Adipocyte (in vitro differentiated cells): Measurements from ENCODE around the gene DNMT1.
"Not testable (repeated sequence)": the region's sequence is repeated elsewhere in the genome, so short reads cannot be mapped to it uniquely, and the experiment has no call there.

Experiments used
- DNase-seq: peaks from one replicate; pipeline ENCODE4 v3.0.0-alpha.2; 2015; ENCODE audit warnings: low read depth
- H3K27me3 ChIP-seq: replicated peaks from 2 replicates; pipeline ENCODE4 v1.7.0; 2013; ENCODE audit warnings: mild to moderate bottlenecking, low read length, moderate library complexity; ENCODE audit not compliant: control insufficient read depth, insufficient read depth
- H3K36me3 ChIP-seq: 2 replicates; pipeline ENCODE4 v1.7.0; 2013; ENCODE audit warnings: low read length, mild to moderate bottlenecking, moderate library complexity; ENCODE audit not compliant: control insufficient read depth, insufficient read depth, severe bottlenecking
- H3K4me1 ChIP-seq: 2 replicates; pipeline ENCODE4 v1.7.0; 2013; ENCODE audit warnings: mild to moderate bottlenecking, low read length, moderate library complexity; ENCODE audit not compliant: control insufficient read depth, insufficient read depth
- H3K4me3 ChIP-seq: 2 replicates; pipeline ENCODE4 v1.7.0; 2013; ENCODE audit warnings: mild to moderate bottlenecking, low read length, moderate library complexity
- H3K9ac ChIP-seq: 2 replicates; pipeline ENCODE4 v1.7.0; 2013; ENCODE audit warnings: mild to moderate bottlenecking, low read length, moderate library complexity
- H3K9me3 ChIP-seq: 2 replicates; pipeline ENCODE4 v1.7.0; 2013; ENCODE audit warnings: mild to moderate bottlenecking, low read length, moderate library complexity; ENCODE audit not compliant: control insufficient read depth

Gene DNMT1

GRCh38 chr19:10194500-10195198 is at the start of gene DNMT1:
TSS of gene DNMT1 (minus strand) at chr19:10194953. CDS start at chr19:10194899, 54 bp downstream.
- Histone ChIP-seq H3K27me3 (no peaks in the 10 kb centered on the region), H3K4me1 (peaks cover 30% of the 10 kb centered on the region)

GRCh38 chr19:10243606-10244005 is 48.9 kb upstream of the DNMT1 start:
- no peak overlapping the region for H3K9ac ChIP-seq
- H3K36me3 ChIP-seq: no peaks in the 10 kb centered on the region
- no peak for DNase-seq
- H3K27me3 ChIP-seq: no peaks in the 10 kb centered on the region
- peaks cover 14% of the 10 kb centered on the region for H3K4me1 ChIP-seq
- H3K4me3 ChIP-seq: no peak overlapping the region
- no peaks in the 10 kb centered on the region for H3K9me3 ChIP-seq

More at GRCh38 chr19:10194500-10195198, at the start of gene DNMT1:
- DNase-seq: peak; percentile 97
- no peaks in the 10 kb centered on the region for H3K36me3 ChIP-seq
- H3K4me3 ChIP-seq: peak within 1 kb of the TSS; percentile 86
- H3K9me3 ChIP-seq: no peaks in the 10 kb centered on the region
- peak within 1 kb of the TSS; percentile 93 for H3K9ac ChIP-seq

GRCh38 chr19:10241826-10242449 is 47.2 kb upstream of the DNMT1 start:
- H3K9ac ChIP-seq, DNase-seq, H3K36me3 ChIP-seq, H3K9me3 ChIP-seq, H3K27me3 ChIP-seq, H3K4me3 ChIP-seq: not testable (repeated sequence)
- peaks cover 27% of the 10 kb centered on the region for H3K4me1 ChIP-seq

- no peaks in the 10 kb centered on the region for H3K36me3 ChIP-seq
- no peaks in the 10 kb centered on the region for H3K27me3 ChIP-seq
- H3K9ac ChIP-seq: peak overlapping the region; percentile 16
- H3K9me3 ChIP-seq: no peaks in the 10 kb centered on the region
- no peak overlapping the region for H3K4me3 ChIP-seq
- peaks cover 29% of the 10 kb centered on the region for H3K4me1 ChIP-seq
- DNase-seq: peak; percentile 13
Observed at GRCh38 chr19:10238172-10238783, 43.5 kb upstream of the DNMT1 start.

GRCh38 chr19:10237702-10238101 is 42.9 kb upstream of the DNMT1 start:
- Histone ChIP-seq H3K9ac (peak overlapping the region; percentile 26), H3K4me3 (no peak overlapping the region), H3K36me3 (no peaks in the 10 kb centered on the region), H3K9me3 (no peaks in the 10 kb centered on the region), H3K4me1 (peaks cover 28% of the 10 kb centered on the region), H3K27me3 (no peaks in the 10 kb centered on the region)
- DNase-seq: no peak

GRCh38 chr19:10235409-10235808 is 40.7 kb upstream of the DNMT1 start:
- not testable (repeated sequence) for H3K4me3 ChIP-seq, H3K9me3 ChIP-seq, H3K27me3 ChIP-seq, H3K9ac ChIP-seq, DNase-seq, H3K36me3 ChIP-seq
- H3K4me1 ChIP-seq: peaks cover 25% of the 10 kb centered on the region

GRCh38 chr19:10235003-10235402 is 40.2 kb upstream of the DNMT1 start:
- no peak for DNase-seq
- no peak overlapping the region for H3K9ac ChIP-seq
- H3K4me3 ChIP-seq: no peak overlapping the region
- H3K27me3 ChIP-seq: no peaks in the 10 kb centered on the region
- H3K36me3 ChIP-seq: no peaks in the 10 kb centered on the region
- H3K9me3 ChIP-seq: no peaks in the 10 kb centered on the region
- H3K4me1 ChIP-seq: peaks cover 25% of the 10 kb centered on the region

GRCh38 chr19:10233946-10234345 is 39.2 kb upstream of the DNMT1 start:
- H3K36me3 ChIP-seq: no peaks in the 10 kb centered on the region
- H3K27me3 ChIP-seq: no peaks in the 10 kb centered on the region
- H3K4me1 ChIP-seq: peaks cover 24% of the 10 kb centered on the region
- no peak for DNase-seq
- no peak overlapping the region for H3K9ac ChIP-seq
- H3K9me3 ChIP-seq: no peaks in the 10 kb centered on the region
- no peak overlapping the region for H3K4me3 ChIP-seq

GRCh38 chr19:10231612-10232228 is 37.0 kb upstream of the DNMT1 start:
- no peak for DNase-seq
- H3K27me3 ChIP-seq: no peaks in the 10 kb centered on the region
- no peaks in the 10 kb centered on the region for H3K36me3 ChIP-seq
- no peak overlapping the region for H3K9ac ChIP-seq
- H3K9me3 ChIP-seq: no peaks in the 10 kb centered on the region
- no peak overlapping the region for H3K4me3 ChIP-seq
- H3K4me1 ChIP-seq: peaks cover 20% of the 10 kb centered on the region

GRCh38 chr19:10230861-10231611 is 36.3 kb upstream of the DNMT1 start, which contains the start of gene S1PR2:
TSS of gene S1PR2 (minus strand) at chr19:10231331. CDS start at chr19:10224905, 6,426 bp downstream.
- H3K9ac ChIP-seq: peak within 1 kb of the TSS; percentile 96
- peak; percentile 92 for DNase-seq
- H3K9me3 ChIP-seq: no peaks in the 10 kb centered on the region
- no peaks in the 10 kb centered on the region for H3K36me3 ChIP-seq
- H3K4me1 ChIP-seq: peaks cover 21% of the 10 kb centered on the region
- no peaks in the 10 kb centered on the region for H3K27me3 ChIP-seq
- peak within 1 kb of the TSS; percentile 92 for H3K4me3 ChIP-seq
